Panc1 (cell line): ENCODE data around the gene CAPN3. TPM values are rescaled to one million over a fixed set of nuclear protein-coding genes. Genes with fewer than 3 reads are reported as not detected.

Source experiments
- ATAC-seq: fragments of 200-7000 bp; cut with Tn5 transposase; 2 replicates; pipeline ENCODE4 v1.9.1; 2020; ENCODE audit warnings: mild to moderate bottlenecking, moderate library complexity
- BruUV-seq: library from RNA; stranded (reverse); fragments of 400-500 nt; replicated peaks from 2 replicates; lab custom pipeline; 2021; lab: Mats Ljungman, UMichigan
- CTCF ChIA-PET: fragments of 300-600 bp; sonication (Branson Sonifier 250); formaldehyde crosslinking; loops from one replicate; lab custom pipeline; 2022; ENCODE audit warnings: antibody characterized with exemption; lab: Charles Lee
- POLR2A ChIA-PET: fragments of 300-600 bp; sonication (Branson Sonifier 250); formaldehyde crosslinking; loops from one replicate; lab custom pipeline; 2022; ENCODE audit warnings: antibody characterized with exemption; lab: Charles Lee
- DNase-seq: peaks from one replicate; pipeline ENCODE4 v3.0.0-alpha.2; 2010; ENCODE audit warnings: low read depth, low spot score
- H3K27ac ChIP-seq: 2 replicates; pipeline ENCODE4 v1.5.1; 2011; ENCODE audit warnings: mild to moderate bottlenecking, low read length, inconsistent platforms
- H3K27me3 ChIP-seq: fragments of 200-500 bp; sonication (Bioruptor generic); 2 replicates; pipeline ENCODE4 v1.6.0; 2014; ENCODE audit warnings: low read length, inconsistent platforms; ENCODE audit not compliant: control insufficient read depth, insufficient read depth
- H3K36me3 ChIP-seq: fragments of 200-500 bp; sonication (Bioruptor generic); 2 replicates; pipeline ENCODE4 v1.5.1; 2014; ENCODE audit warnings: inconsistent platforms, mild to moderate bottlenecking, low read length, moderate library complexity; ENCODE audit not compliant: control insufficient read depth, insufficient read depth
- H3K4me1 ChIP-seq: 2 replicates; pipeline ENCODE4 v1.5.1; 2011; ENCODE audit warnings: inconsistent platforms, mild to moderate bottlenecking, low read length, moderate library complexity; ENCODE audit not compliant: control insufficient read depth, insufficient read depth
- H3K4me3 ChIP-seq, 2 experiments: 2 replicates each; pipeline ENCODE4 v1.5.1; 2011 to 2012; ENCODE audit warnings: low read depth in 2 of 2, low read length in 2 of 2, mild to moderate bottlenecking in 2 of 2, inconsistent platforms in 1 of 2, moderate library complexity in 1 of 2
- H3K9me3 ChIP-seq: fragments of 200-500 bp; sonication (Bioruptor generic); 2 replicates; pipeline ENCODE4 v1.5.1; 2014; ENCODE audit warnings: low read depth, mild to moderate bottlenecking, inconsistent platforms, low read length, moderate library complexity; ENCODE audit not compliant: control insufficient read depth, insufficient read depth
- CTCF ChIP-seq: fragments of 450-650 bp; IDR thresholded peaks from 2 replicates; pipeline ENCODE4 v1.5.1; 2017; ENCODE audit warnings: mild to moderate bottlenecking
- POLR2AphosphoS5 ChIP-seq: IDR thresholded peaks from 2 replicates; pipeline ENCODE4 v1.6.1; 2012; ENCODE audit warnings: mild to moderate bottlenecking, low read depth, low read length, moderate library complexity
- REST ChIP-seq, 2 experiments: IDR thresholded peaks; 2 replicates each; pipeline ENCODE4 v1.6.1; 2011 to 2012; ENCODE audit warnings: low read depth in 2 of 2, control low read depth in 1 of 2, low read length in 1 of 2, mild to moderate bottlenecking in 1 of 2, moderate library complexity in 1 of 2; ENCODE audit not compliant: insufficient read depth in 1 of 2
- SIN3A ChIP-seq: IDR thresholded peaks from 2 replicates; pipeline ENCODE4 v1.6.1; 2012; ENCODE audit warnings: low read depth, mild to moderate bottlenecking, low read length, moderate library complexity, borderline replicate concordance; ENCODE audit not compliant: insufficient read depth
- TCF7L2 ChIP-seq: IDR thresholded peaks from 2 replicates; pipeline ENCODE4 v1.6.1; 2011; ENCODE audit warnings: mild to moderate bottlenecking, low read depth, low read length, inconsistent platforms
- in situ Hi-C: cut with HindIII; loops from 2 replicates; pipeline ENCODE4 v1.10.0; 2016; ENCODE audit warnings: low sequenced_read_pairs, low pct_unique_long_range_greater_than_20kb
- intact Hi-C: fragments of 100-400 bp; cut with micrococcal nuclease; formaldehyde crosslinking; loops from one replicate; pipeline ENCODE4 v1.10.0; 2022; ENCODE audit not compliant: unreplicated experiment
- total RNA-seq: library from RNA; stranded (reverse); gene quantifications from one replicate; pipeline ENCODE4 v1.2.1, GENCODE V29; 2021; ENCODE audit not compliant: unreplicated experiment

Gene CAPN3
- total RNA-seq, 1 experiment from 2014 or later = 0.31 TPM

DNA sequence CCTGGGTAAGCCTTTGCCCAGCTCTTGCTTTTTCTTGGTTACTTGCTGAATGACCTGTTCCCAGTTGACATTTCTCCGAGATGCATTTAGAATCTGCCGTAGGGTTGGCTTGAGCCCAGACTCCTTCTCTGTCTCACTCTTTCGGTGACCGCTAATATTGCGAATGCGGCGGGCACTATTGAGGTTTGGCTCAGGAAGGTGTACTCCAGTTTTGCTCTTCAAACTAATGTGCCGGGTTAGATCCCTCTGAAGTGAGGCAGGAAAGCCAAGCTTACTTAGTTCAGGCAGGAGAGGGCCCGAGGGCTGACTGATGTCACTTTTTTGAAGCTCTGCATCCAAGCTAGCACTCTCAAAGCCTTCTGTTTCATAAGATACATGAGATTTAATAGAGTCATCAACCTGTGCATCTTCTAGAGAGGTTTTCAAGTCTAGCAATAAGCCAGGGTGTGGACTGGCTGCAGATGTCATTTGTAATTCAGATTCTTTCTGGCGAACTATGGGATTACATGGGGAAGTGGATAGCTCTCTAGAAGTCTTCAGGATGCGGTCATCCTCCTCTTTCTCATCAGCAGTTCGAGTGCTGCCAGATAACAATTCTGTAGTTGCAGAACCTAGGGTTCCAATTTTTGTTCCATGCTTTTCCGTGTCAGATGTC is 90.6 kb downstream of the CAPN3 start:
- no TSS peak for BruUV-seq
- CTCF ChIA-PET = no interaction called here

GRCh38 chr15:42450425-42450790 is 91.1 kb downstream of the CAPN3 start:
- no peak for TF ChIP-seq SIN3A
- no peak for TF ChIP-seq TCF7L2
- TF ChIP-seq REST (IDR thresholded peaks at IDR 0.05; ENCODE audit: insufficient read depth in 1 of 2, low read depth in 2 of 2, low read length in 1 of 2) = no peak
- TF ChIP-seq CTCF = no peak
- TF ChIP-seq POLR2AphosphoS5 = no peak
- H3K4me1 ChIP-seq = no peaks in the 10 kb centered on the region
- BruUV-seq = no TSS peak
- no peak for DNase-seq
- ATAC-seq = no peak
- in situ Hi-C loops = no loop called here
- H3K4me3 ChIP-seq = no peak overlapping the region
- no peaks in the 10 kb centered on the region for H3K9me3 ChIP-seq
- ChIA-PET CTCF (no interaction called here), POLR2A (no interaction called here)
- intact Hi-C loops = no loop called here
- H3K27me3 ChIP-seq = no peaks in the 10 kb centered on the region
- H3K36me3 ChIP-seq = no peaks in the 10 kb centered on the region
- no peak overlapping the region for H3K27ac ChIP-seq

More for the DNA sequence above, 90.6 kb downstream of the CAPN3 start:
- ATAC-seq (no peak), DNase-seq (no peak)
- Histone ChIP-seq H3K4me1 (no peaks in the 10 kb centered on the region), H3K4me3 (no peak overlapping the region), H3K27me3 (no peaks in the 10 kb centered on the region), H3K27ac (no peak overlapping the region), H3K36me3 (no peaks in the 10 kb centered on the region), H3K9me3 (no peaks in the 10 kb centered on the region)
- TF ChIP-seq CTCF = no peak
- TF ChIP-seq SIN3A = no peak
- no peak for TF ChIP-seq POLR2AphosphoS5
- TF ChIP-seq TCF7L2 = no peak
- TF ChIP-seq REST (IDR thresholded peaks at IDR 0.05; ENCODE audit: insufficient read depth in 1 of 2, low read depth in 2 of 2, low read length in 1 of 2) = no peak
- in situ Hi-C loops = no loop called here
- intact Hi-C loops = no loop called here
- POLR2A ChIA-PET = no interaction called here
